HL-60 (cell line): ENCODE measurements around the gene AVPR1B.

Source experiments
- DNase-seq, 2 experiments: peaks; one replicate each; pipeline ENCODE4 v3.0.0-alpha.2; 2010 to 2020; ENCODE audit warnings: low read depth in 1 of 2, low spot score in 1 of 2
- H3K27ac ChIP-seq: fragments of 250-450 bp; sonication (Bioruptor Pico); replicated peaks from 2 replicates; pipeline ENCODE4 v1.5.1; 2020; ENCODE audit warnings: mild to moderate bottlenecking, moderate library complexity
- H3K27me3 ChIP-seq: fragments of 250-450 bp; sonication (Bioruptor Pico); 2 replicates; pipeline ENCODE4 v1.5.1; 2021; ENCODE audit warnings: mild to moderate bottlenecking, moderate library complexity; ENCODE audit not compliant: insufficient read depth, poor library complexity, severe bottlenecking
- H3K4me3 ChIP-seq: replicated peaks from 2 replicates; pipeline ENCODE4 v1.5.1; 2011; ENCODE audit warnings: mild to moderate bottlenecking, control low read depth, low read length; ENCODE audit not compliant: insufficient read depth
- GABPA ChIP-seq: IDR thresholded peaks from 2 replicates; pipeline ENCODE4 v1.6.1; 2012; ENCODE audit warnings: low read depth
- POLR2AphosphoS5 ChIP-seq: IDR thresholded peaks from 2 replicates; pipeline ENCODE4 v1.6.1; 2012; ENCODE audit warnings: low read depth
- SPI1 ChIP-seq: IDR thresholded peaks from 2 replicates; pipeline ENCODE4 v1.6.1; 2012; ENCODE audit warnings: low read depth, mild to moderate bottlenecking, borderline replicate concordance
- TF ChIP-seq, protein P1 (sequence below): IDR thresholded peaks from one replicate; pipeline ENCODE4 v1.5.1; 2011; ENCODE audit warnings: low read length, control low read depth, inconsistent platforms; ENCODE audit not compliant: insufficient read depth
- TF ChIP-seq, protein P2 (sequence below): IDR thresholded peaks from 2 replicates; pipeline ENCODE4 v1.6.1; 2012; ENCODE audit warnings: low read depth; ENCODE audit not compliant: insufficient replicate concordance

AVPR1B gene

DNA sequence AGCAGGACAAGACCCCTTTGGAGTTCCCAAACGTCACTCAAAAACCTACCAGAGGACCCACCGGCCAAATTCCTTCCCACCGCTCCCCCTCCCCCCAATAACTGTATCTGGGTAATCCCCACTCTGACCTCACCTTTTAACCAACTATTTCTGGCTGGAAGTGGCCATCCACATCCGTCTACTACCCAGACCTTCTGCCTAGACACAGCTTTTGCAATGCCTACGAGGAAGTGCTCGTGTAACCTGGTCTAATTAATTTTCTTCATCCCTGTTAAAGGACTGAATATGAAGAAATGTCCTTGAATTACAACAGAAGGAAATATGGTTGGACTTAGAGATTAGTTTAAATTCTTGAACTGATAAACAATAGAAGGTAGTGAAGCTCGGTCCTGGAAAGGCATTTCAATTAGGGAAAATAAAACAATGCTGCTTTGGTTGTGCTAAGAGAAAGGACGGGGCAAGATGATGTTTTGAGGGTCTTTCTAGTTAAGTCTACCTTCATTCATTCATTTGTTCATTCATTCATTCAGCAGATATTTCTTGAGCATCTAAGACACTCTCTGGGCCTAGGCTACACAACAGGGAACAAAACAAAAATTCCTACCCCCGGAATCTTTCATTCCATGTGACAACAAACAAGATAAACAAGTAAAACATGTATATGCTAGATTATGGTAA is 18.8 kb downstream of the AVPR1B start:
- H3K4me3 ChIP-seq: no peak overlapping the region
- peak; percentile 49 to 67 for DNase-seq
- H3K27me3 ChIP-seq: no peaks in the 10 kb centered on the region
- TF ChIP-seq, protein P1, sequence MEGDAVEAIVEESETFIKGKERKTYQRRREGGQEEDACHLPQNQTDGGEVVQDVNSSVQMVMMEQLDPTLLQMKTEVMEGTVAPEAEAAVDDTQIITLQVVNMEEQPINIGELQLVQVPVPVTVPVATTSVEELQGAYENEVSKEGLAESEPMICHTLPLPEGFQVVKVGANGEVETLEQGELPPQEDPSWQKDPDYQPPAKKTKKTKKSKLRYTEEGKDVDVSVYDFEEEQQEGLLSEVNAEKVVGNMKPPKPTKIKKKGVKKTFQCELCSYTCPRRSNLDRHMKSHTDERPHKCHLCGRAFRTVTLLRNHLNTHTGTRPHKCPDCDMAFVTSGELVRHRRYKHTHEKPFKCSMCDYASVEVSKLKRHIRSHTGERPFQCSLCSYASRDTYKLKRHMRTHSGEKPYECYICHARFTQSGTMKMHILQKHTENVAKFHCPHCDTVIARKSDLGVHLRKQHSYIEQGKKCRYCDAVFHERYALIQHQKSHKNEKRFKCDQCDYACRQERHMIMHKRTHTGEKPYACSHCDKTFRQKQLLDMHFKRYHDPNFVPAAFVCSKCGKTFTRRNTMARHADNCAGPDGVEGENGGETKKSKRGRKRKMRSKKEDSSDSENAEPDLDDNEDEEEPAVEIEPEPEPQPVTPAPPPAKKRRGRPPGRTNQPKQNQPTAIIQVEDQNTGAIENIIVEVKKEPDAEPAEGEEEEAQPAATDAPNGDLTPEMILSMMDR: no peak
- TF ChIP-seq SPI1 (peak; percentile 69), POLR2AphosphoS5 (no peak), GABPA (no peak)
- TF ChIP-seq, protein P2, sequence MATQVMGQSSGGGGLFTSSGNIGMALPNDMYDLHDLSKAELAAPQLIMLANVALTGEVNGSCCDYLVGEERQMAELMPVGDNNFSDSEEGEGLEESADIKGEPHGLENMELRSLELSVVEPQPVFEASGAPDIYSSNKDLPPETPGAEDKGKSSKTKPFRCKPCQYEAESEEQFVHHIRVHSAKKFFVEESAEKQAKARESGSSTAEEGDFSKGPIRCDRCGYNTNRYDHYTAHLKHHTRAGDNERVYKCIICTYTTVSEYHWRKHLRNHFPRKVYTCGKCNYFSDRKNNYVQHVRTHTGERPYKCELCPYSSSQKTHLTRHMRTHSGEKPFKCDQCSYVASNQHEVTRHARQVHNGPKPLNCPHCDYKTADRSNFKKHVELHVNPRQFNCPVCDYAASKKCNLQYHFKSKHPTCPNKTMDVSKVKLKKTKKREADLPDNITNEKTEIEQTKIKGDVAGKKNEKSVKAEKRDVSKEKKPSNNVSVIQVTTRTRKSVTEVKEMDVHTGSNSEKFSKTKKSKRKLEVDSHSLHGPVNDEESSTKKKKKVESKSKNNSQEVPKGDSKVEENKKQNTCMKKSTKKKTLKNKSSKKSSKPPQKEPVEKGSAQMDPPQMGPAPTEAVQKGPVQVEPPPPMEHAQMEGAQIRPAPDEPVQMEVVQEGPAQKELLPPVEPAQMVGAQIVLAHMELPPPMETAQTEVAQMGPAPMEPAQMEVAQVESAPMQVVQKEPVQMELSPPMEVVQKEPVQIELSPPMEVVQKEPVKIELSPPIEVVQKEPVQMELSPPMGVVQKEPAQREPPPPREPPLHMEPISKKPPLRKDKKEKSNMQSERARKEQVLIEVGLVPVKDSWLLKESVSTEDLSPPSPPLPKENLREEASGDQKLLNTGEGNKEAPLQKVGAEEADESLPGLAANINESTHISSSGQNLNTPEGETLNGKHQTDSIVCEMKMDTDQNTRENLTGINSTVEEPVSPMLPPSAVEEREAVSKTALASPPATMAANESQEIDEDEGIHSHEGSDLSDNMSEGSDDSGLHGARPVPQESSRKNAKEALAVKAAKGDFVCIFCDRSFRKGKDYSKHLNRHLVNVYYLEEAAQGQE: no peak
- H3K27ac ChIP-seq: no peak overlapping the region

DNA sequence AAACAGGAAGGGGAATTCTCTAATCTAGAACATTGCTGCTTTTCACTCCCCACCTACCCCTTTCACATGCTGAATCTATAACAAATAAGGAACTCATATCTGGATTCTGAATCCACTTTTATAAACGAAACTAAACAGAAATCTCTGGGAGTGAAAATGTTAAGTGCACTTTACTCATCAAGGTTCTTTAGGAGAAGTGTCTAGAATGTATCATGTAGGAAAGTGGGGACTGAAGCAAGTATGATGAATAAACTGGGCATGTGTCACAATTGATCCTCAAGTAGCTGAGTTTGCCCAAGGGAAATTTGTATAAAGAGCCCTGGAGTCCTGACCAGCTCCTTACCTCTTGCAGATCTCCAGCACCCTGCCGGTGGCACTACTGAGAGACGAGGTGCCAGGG is 19.8 kb downstream of the AVPR1B start:
- TF ChIP-seq SPI1 (no peak), POLR2AphosphoS5 (no peak), GABPA (no peak)
- TF ChIP-seq, protein P2: no peak

DNA sequence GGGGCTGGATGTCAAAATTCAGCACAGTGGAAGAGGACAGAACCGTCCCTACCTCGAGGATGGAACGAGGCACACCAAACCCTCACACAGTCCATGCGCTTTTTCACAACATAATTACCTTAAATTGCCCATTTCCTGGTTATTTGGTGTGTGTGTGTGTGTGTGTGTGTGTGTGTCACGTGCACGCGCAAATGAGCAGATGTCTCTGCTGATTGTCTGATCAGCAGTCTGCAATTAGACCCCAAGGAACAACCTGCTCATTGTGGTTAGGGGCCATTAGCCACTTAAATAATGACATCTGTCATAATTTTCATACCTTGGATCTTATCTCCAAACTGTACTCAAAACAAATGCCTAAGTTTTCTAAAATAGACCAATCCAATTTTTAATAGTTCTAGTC is 23.2 kb downstream of the AVPR1B start:
- Histone ChIP-seq H3K27me3 (no peaks in the 10 kb centered on the region), H3K27ac (no peak overlapping the region), H3K4me3 (no peak overlapping the region)
- DNase-seq: no peak
- TF ChIP-seq GABPA: no peak
- TF ChIP-seq, protein P2: no peak
- no peak for TF ChIP-seq SPI1
- TF ChIP-seq, protein P1: no peak
- no peak for TF ChIP-seq POLR2AphosphoS5

More for the DNA sequence above, 19.8 kb downstream of the AVPR1B start:
- Histone ChIP-seq H3K27ac (peak overlapping the region; percentile 17), H3K4me3 (no peak overlapping the region), H3K27me3 (no peaks in the 10 kb centered on the region)
- DNase-seq: no peak
